H9 (cell line): ENCODE results near the gene PPM1M. TPM values are rescaled to one million over a fixed set of nuclear protein-coding genes. Genes with fewer than 3 reads are reported as not detected.

ENCODE experiments used
- DNase-seq: peaks from one replicate; pipeline ENCODE4 v3.0.0-alpha.2; 2017
- H2AFZ ChIP-seq: one replicate; pipeline ENCODE4 v1.6.1; 2013; ENCODE audit warnings: mild to moderate bottlenecking, low read length, control low read depth, moderate library complexity
- H2AK5ac ChIP-seq: 2 replicates; pipeline ENCODE4 v1.6.1; 2013; ENCODE audit warnings: low read length, control low read depth, mixed read lengths; ENCODE audit not compliant: insufficient read length
- H2BK120ac ChIP-seq: one replicate; pipeline ENCODE4 v1.6.1; 2013; ENCODE audit warnings: low read depth, mild to moderate bottlenecking, low read length, control low read depth, inconsistent platforms; ENCODE audit not compliant: poor library complexity, severe bottlenecking
- H2BK12ac ChIP-seq: 2 replicates; pipeline ENCODE4 v1.6.1; 2013; ENCODE audit warnings: low read length, control low read depth, mixed read lengths, low read depth; ENCODE audit not compliant: insufficient read length
- H2BK15ac ChIP-seq: 2 replicates; pipeline ENCODE4 v1.6.1; 2013; ENCODE audit warnings: low read depth, low read length, control low read depth
- H2BK20ac ChIP-seq: one replicate; pipeline ENCODE4 v1.6.1; 2013; ENCODE audit warnings: low read depth, mild to moderate bottlenecking, low read length, control low read depth, inconsistent platforms; ENCODE audit not compliant: poor library complexity, severe bottlenecking
- H2BK5ac ChIP-seq: 2 replicates; pipeline ENCODE4 v1.6.1; 2013; ENCODE audit warnings: low read length, control low read depth, mixed read lengths; ENCODE audit not compliant: insufficient read length
- H3K14ac ChIP-seq: 2 replicates; pipeline ENCODE4 v1.6.1; 2013; ENCODE audit warnings: low read length, control low read depth; ENCODE audit not compliant: insufficient read depth
- H3K18ac ChIP-seq: 2 replicates; pipeline ENCODE4 v1.6.1; 2013; ENCODE audit warnings: low read depth, mild to moderate bottlenecking, mixed read lengths, low read length, control low read depth; ENCODE audit not compliant: insufficient read length
- H3K23ac ChIP-seq: 2 replicates; pipeline ENCODE4 v1.6.1; 2013; ENCODE audit warnings: low read length, control low read depth, mixed read lengths, low read depth; ENCODE audit not compliant: insufficient read length
- H3K23me2 ChIP-seq: 2 replicates; pipeline ENCODE4 v1.6.1; 2013; ENCODE audit warnings: low read depth, mild to moderate bottlenecking, mixed read lengths, low read length, control low read depth; ENCODE audit not compliant: insufficient read length, poor library complexity, severe bottlenecking
- H3K27ac ChIP-seq: 2 replicates; pipeline ENCODE4 v1.5.1; 2013; ENCODE audit warnings: low read length, control low read depth, mixed read lengths, low read depth; ENCODE audit not compliant: insufficient read length
- H3K27me3 ChIP-seq: 2 replicates; pipeline ENCODE4 v1.6.1; 2013; ENCODE audit warnings: low read length, control low read depth, inconsistent platforms; ENCODE audit not compliant: insufficient read depth
- H3K4ac ChIP-seq: 2 replicates; pipeline ENCODE4 v1.6.1; 2013; ENCODE audit warnings: low read depth, mild to moderate bottlenecking, control low read depth, inconsistent platforms, low read length, moderate library complexity
- H3K4me1 ChIP-seq: 2 replicates; pipeline ENCODE4 v1.6.1; 2013; ENCODE audit warnings: low read length, control low read depth, inconsistent platforms; ENCODE audit not compliant: insufficient read depth
- H3K4me2 ChIP-seq: 2 replicates; pipeline ENCODE4 v1.6.1; 2013; ENCODE audit warnings: low read length, control low read depth, mixed read lengths; ENCODE audit not compliant: insufficient read length, insufficient read depth
- H3K56ac ChIP-seq: 2 replicates; pipeline ENCODE4 v1.6.1; 2013; ENCODE audit warnings: low read depth, mild to moderate bottlenecking, mixed read lengths, low read length, control low read depth; ENCODE audit not compliant: insufficient read length
- H3K79me1 ChIP-seq: 2 replicates; pipeline ENCODE4 v1.6.1; 2013; ENCODE audit warnings: low read depth, mild to moderate bottlenecking, moderate library complexity, low read length, control low read depth, inconsistent platforms; ENCODE audit not compliant: insufficient read depth, poor library complexity, severe bottlenecking
- H3K79me2 ChIP-seq: 2 replicates; pipeline ENCODE4 v1.6.1; 2013; ENCODE audit warnings: low read length, control low read depth, inconsistent platforms; ENCODE audit not compliant: insufficient read depth
- H3K9ac ChIP-seq: 2 replicates; pipeline ENCODE4 v1.6.1; 2013; ENCODE audit warnings: low read length, control low read depth, mixed read lengths; ENCODE audit not compliant: insufficient read length; ENCODE audit errors: extremely low read depth
- H3K9me3 ChIP-seq: one replicate; pipeline ENCODE4 v1.6.1; 2013; ENCODE audit warnings: low read depth, low read length, inconsistent platforms; ENCODE audit not compliant: control insufficient read depth
- H3T11ph ChIP-seq: one replicate; pipeline ENCODE4 v1.6.1; 2013; ENCODE audit warnings: mild to moderate bottlenecking, low read length, control low read depth, inconsistent platforms
- H4K20me1 ChIP-seq: one replicate; pipeline ENCODE4 v1.6.1; 2013; ENCODE audit not compliant: control insufficient read depth, insufficient read length, insufficient read depth
- H4K5ac ChIP-seq: 2 replicates; pipeline ENCODE4 v1.6.1; 2013; ENCODE audit warnings: low read depth, mild to moderate bottlenecking, mixed read lengths, low read length, control low read depth; ENCODE audit not compliant: insufficient read length
- H4K8ac ChIP-seq: replicated peaks from 2 replicates; pipeline ENCODE4 v1.6.1; 2013; ENCODE audit warnings: low read length, control low read depth, mixed read lengths, low read depth; ENCODE audit not compliant: insufficient read length
- H4K91ac ChIP-seq: 2 replicates; pipeline ENCODE4 v1.6.1; 2013; ENCODE audit warnings: low read depth, mild to moderate bottlenecking, moderate library complexity, mixed read lengths, low read length, control low read depth; ENCODE audit not compliant: insufficient read length
- H3K27ac Mint-ChIP-seq, 3 experiments: 2 replicates in 2 of 3; 3 replicates in 1 of 3; pipeline ENCODE4 v1.8.0; 2020 to 2021; ENCODE audit warnings: mixed read lengths in 3 of 3, mild to moderate bottlenecking in 1 of 3, moderate library complexity in 1 of 3
- H3K27me3 Mint-ChIP-seq: 2 replicates; pipeline ENCODE4 v1.8.0; 2021; ENCODE audit warnings: low read depth, mild to moderate bottlenecking, moderate library complexity, mixed read lengths
- H3K36me3 Mint-ChIP-seq, 3 experiments: 2 replicates in 2 of 3; 3 replicates in 1 of 3; pipeline ENCODE4 v1.8.0; 2020 to 2021; ENCODE audit warnings: low read depth in 3 of 3, mixed read lengths in 3 of 3; ENCODE audit not compliant: insufficient read depth in 1 of 3
- H3K4me1 Mint-ChIP-seq, 2 experiments: 2 replicates each; pipeline ENCODE4 v1.8.0; 2020; ENCODE audit warnings: mixed read lengths in 2 of 2
- H3K4me3 Mint-ChIP-seq, 2 experiments: 2 replicates in 1 of 2; 3 replicates in 1 of 2; pipeline ENCODE4 v1.8.0; 2020 to 2021; ENCODE audit warnings: mild to moderate bottlenecking in 2 of 2, mixed read lengths in 2 of 2, moderate library complexity in 1 of 2
- H3K9me3 Mint-ChIP-seq, 2 experiments: 2 replicates in 1 of 2; 3 replicates in 1 of 2; pipeline ENCODE4 v1.8.0; 2020; ENCODE audit warnings: mild to moderate bottlenecking in 2 of 2, mixed read lengths in 2 of 2, moderate library complexity in 1 of 2
- CTCF ChIP-seq: fragments of 200-600 bp; sonication (generic); conservative IDR thresholded peaks from 3 replicates; pipeline ENCODE4 v1.8.0; 2021; ENCODE audit warnings: antibody characterized with exemption, mild to moderate bottlenecking
- WGBS: extraction: QIAGEN DNeasy Blood & Tissue Kit; methylation state at CpG from one replicate; pipeline ENCODE4 v1.1.7; 2013; ENCODE audit warnings: missing lambda C conversion rate, low lambda C conversion rate, mixed read lengths; ENCODE audit not compliant: insufficient read length; ENCODE audit errors: extremely low coverage; 5-methylcytosine and 5-hydroxymethylcytosine counted together
- total RNA-seq: library from RNA; stranded (reverse); gene quantifications from 2 replicates; pipeline ENCODE4 v1.2.1, GENCODE V29; 2021

The PPM1M gene
- total RNA-seq, 1 experiment from 2014 or later = 7.4 TPM

GRCh38 chr3:52218026-52218425 lies 27.5 kb upstream of the PPM1M start:
- H2BK12ac ChIP-seq = no peak overlapping the region
- H3K14ac ChIP-seq = no peak overlapping the region; the same call in 1 of the 2 replicates
- no peak overlapping the region for H3T11ph ChIP-seq
- H4K20me1 ChIP-seq = peaks cover 3% of the 10 kb centered on the region
- no peak overlapping the region for H2BK5ac ChIP-seq
- Mint-ChIP-seq H3K27me3 (no peaks in the 10 kb centered on the region; the same call in 1 of the 2 replicates), H3K4me1 (peaks cover 4 to 9% of the 10 kb centered on the region in 2 experiments), H3K4me3 (no peak overlapping the region; a peak in 1 of 5 replicates), H3K27ac (no peak overlapping the region), H3K9me3 (no peaks in the 10 kb centered on the region), H3K36me3 (peaks cover 10 to 31% (median 27%) of the 10 kb centered on the region in 3 experiments; a peak in 6 of 7 replicates)
- no peaks in the 10 kb centered on the region for H3K79me1 ChIP-seq
- no CpG with 5 or more reads among the region's 3 CpGs for WGBS
- no peak overlapping the region for H2BK15ac ChIP-seq
- H3K9ac ChIP-seq = no peak overlapping the region
- no peak overlapping the region for H2BK20ac ChIP-seq
- H4K8ac ChIP-seq = no peak overlapping the region
- no peak overlapping the region for H2AK5ac ChIP-seq
- H3K18ac ChIP-seq = no peak overlapping the region
- DNase-seq = no peak
- H3K27ac ChIP-seq = no peak overlapping the region
- H3K4ac ChIP-seq = no peak overlapping the region
- H3K4me1 ChIP-seq = no peaks in the 10 kb centered on the region; the same call in 1 of the 2 replicates
- no peak overlapping the region for H2BK120ac ChIP-seq
- H3K79me2 ChIP-seq = no peaks in the 10 kb centered on the region
- H4K5ac ChIP-seq = no peak overlapping the region
- no peak overlapping the region for H4K91ac ChIP-seq
- H2AFZ ChIP-seq = no peak overlapping the region
- TF ChIP-seq CTCF = no peak
- no peak overlapping the region for H3K56ac ChIP-seq
- H3K27me3 ChIP-seq = no peaks in the 10 kb centered on the region
- H3K4me2 ChIP-seq = no peak overlapping the region
- H3K23me2 ChIP-seq = no peaks in the 10 kb centered on the region
- H3K23ac ChIP-seq = no peak overlapping the region
- no peaks in the 10 kb centered on the region for H3K9me3 ChIP-seq
